HG03432 (cell line): ENCODE results near the gene BUB1B.

Experiments used
- ATAC-seq: cut with Tn5 transposase; IDR thresholded peaks from one replicate; pipeline ENCODE4 v1.9.1; 2021; ENCODE audit warnings: mild to moderate bottlenecking, moderate library complexity; ENCODE audit not compliant: unreplicated experiment

The BUB1B gene

DNA sequence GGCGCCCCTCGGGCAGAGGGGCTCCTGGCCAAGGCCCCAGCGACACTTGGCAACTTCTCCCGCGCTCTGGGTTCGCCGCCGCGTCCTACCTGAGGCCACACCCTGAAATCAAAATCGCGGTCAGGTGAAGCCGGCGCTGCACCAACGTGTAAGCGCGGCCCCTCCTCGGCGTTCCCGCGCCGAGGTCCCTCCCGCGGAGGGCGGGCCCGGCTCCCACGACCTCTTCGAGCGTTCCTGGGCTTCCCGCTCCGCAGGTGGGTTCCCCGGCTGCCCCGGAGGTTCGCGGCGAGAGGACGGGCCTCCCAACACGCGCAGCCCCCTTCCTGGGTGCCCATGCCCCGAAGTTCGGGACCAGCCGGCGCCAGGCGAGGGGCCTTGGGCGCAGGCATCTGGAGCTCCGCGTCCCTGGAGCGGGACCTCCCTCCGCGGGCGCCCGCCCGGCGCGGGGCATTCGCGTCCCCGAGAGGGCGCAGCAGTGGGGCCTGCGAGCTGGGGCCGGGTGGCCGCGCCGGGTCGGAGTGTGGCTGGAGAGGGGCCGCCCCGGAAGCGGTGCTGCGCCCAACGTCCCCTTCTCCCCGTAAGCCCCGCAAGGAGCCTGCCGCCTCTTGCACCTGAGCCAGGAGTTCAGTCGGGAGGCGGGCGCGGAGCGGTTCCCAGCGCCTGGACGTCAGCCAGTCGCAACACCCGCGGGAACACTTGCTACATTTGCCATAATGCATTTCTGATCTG lies 91.7 kb downstream of the BUB1B start:
- peak; percentile 49 for ATAC-seq

GRCh38 chr15:40253167-40253790 lies 92.4 kb downstream of the BUB1B start:
- peak; percentile 17 for ATAC-seq

GRCh38 chr15:40254452-40254851 lies 93.6 kb downstream of the BUB1B start:
- no peak for ATAC-seq

DNA sequence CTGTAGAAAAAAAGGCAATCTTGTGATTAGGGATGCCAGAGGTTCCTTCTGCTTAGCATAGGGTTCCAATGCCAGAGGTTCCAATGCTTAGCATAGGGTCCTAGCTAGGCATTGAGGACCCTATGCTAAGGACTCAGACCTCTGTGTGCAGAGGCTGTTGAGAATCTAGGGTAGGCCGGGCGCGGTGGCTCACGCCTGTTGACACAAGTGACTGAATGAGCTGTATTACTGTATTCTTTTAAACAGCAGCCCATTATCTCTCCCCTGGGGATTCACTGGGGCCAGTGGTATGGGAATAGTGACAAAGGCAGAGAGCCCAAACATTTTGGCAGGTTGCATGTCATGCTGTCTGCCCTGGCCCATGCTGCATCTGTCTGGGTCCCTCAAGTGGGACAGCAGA lies 94.2 kb downstream of the BUB1B start:
- ATAC-seq, result no peak

GRCh38 chr15:40256638-40257235 lies 95.9 kb downstream of the BUB1B start:
- ATAC-seq, result no peak

DNA sequence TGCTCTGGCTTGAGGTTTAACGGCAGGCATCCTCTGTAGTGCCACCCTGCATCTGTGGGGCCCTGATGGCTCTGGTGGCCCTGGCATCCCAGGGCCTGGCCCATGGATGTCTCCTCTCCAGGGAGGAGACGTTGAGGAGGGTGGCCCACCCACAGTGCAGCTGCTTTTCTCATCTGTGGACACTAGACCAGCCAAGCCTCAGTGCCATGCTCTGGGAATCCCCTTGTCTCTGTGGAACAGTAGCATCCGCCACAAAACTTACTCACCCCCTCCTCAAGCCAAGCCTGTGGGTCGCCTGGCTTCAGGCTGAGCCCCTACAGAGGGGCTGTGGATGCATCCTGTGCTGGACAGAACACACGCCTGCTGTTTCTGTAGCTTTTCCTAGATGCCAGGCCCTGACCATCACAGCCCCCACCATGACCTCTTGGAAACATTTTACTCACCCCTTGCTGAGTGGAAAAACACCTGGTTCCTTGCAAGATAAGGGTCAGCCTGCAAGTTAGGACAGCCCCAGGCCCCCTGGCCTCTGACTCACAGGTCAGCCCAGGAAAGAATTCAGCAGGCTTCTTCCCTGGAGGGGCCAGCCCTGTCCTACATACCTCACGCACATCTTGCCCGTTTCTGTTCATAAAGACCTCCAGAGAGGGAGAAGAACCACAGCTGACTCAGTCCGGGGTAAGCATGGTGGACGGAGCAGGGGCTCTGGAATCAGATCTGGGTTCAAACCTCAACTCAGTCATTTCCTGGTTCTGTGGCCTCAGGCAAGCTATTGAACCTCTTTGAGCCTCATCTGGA lies 97.0 kb downstream of the BUB1B start:
- no peak for ATAC-seq

GRCh38 chr15:40258544-40258943 lies 97.7 kb downstream of the BUB1B start:
- no peak for ATAC-seq

- ATAC-seq, result no peak
These were observed 98.2 kb downstream of the BUB1B start for GRCh38 chr15:40259021-40259420.

DNA sequence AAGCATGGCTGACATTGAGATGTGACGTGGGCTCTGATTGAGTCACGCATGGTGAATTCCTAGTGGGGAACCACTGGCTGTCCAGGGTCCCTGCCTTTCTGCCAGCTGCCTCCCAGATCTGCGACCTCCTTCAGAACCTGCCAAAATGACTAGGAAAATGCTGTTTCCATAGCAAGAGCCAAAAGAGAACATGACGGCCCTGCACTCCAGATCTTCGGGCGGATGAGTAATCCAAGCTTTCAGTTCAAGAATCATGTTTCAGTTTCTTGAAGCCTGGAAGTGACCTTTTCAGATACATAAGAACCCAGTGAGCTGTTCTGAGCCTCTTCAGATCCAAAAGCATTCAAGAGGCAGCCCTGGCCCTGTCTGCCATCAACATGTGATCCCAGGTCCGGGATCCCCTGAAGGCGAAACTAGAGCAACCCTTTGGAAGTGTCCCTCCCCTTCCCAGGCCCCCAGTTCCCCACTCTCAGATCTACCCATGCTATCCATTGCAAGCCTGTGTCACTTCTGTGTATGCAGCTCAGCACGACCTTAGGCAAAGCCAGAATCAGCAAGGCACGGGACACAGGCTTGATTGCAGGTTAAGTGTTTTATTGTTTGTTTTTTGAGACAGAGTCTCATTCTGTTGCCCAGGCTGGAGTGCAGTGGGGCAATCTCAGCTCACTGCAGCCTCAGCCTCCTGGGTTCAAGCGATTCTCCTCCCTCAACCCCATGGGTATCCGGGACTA lies 102.3 kb downstream of the BUB1B start:
- no peak for ATAC-seq

GRCh38 chr15:40264321-40265153 lies 103.7 kb downstream of the BUB1B start:
- no peak for ATAC-seq

DNA sequence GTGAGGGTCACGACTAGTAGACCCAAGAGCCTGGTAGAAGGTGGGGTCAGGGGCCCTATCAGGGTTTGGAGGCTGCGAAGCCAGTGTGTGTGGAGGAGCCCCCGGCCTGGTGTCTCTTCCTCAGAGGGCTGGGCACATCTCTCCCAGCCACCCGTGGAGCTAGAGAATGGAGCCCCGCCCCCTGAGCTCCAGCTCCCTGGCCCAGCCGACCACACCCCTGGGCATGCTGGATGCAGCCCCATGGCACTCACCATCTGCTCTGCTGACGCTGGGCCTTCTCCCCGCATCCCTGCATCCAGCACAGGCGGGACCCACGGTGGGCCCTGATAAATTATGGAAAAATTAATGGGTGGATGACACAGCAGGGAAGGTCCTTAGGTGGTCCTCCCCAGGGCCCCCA lies 104.5 kb downstream of the BUB1B start:
- no peak for ATAC-seq

GRCh38 chr15:40265875-40266274 lies 105.0 kb downstream of the BUB1B start:
- no peak for ATAC-seq

DNA sequence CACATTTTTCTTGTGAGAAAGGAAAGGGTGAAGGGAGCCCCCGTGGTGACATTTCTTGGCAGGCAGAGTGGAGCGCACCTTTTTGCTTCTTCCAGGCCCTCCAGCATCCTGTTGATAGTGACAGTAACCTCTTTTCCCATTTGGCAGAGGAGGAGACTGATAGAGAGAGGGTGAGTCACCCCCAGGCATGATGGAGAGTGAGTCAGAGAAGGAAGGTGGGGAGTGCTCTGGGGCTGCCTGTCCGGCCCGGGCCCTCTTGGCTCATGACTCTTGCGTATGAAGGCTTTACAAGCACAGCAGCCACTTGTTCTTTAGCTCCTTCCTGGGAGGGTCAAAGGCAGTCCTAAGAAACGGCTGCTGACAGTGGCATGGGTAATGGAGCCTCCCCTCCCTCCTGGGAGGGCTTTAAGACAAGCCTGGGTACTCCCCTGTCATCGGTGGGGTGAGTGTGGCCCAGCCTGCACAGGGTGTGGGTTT lies 106.0 kb downstream of the BUB1B start:
- no peak for ATAC-seq

- no peak for ATAC-seq
These were observed 106.8 kb downstream of the BUB1B start for GRCh38 chr15:40267670-40268069.

GRCh38 chr15:40269604-40270003 lies 108.7 kb downstream of the BUB1B start:
- ATAC-seq, result no peak

DNA sequence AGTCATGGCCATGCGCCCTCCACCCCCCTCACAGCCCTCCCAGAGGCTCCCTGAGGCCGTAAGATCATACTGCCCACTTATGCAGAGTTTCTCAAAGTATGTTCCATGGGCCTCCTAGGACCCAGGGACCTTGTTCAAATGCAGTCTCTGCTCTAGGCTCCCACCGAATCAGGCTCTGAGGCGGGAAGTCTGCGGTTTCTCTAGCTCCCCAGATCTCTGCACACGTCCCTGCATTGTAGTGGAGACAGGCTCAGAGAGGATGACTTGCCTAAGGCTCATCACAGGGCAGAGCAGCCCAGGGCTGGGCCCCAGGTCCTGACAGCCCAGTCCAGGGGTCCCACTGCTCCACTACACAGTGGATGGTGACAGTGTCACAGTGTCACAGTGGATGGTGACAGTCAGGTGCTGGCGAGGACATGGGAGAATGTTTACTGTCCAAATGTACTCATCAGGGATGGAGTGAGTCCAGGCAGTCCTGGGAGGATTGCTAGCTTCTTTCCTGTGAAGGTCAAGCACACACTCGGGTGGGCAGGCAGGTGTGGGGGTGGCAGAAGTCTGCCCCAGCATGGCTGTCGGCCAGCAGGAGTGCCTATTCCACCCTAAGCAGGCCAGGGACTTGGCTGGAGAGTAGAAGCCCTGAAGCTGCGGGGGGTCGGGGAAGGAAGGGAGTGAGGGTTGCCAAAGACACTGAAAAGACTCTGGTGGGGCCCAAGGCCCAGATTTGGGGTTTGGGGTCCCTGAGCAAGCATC lies 109.6 kb downstream of the BUB1B start:
- ATAC-seq, result no peak
